Loucy (cell line): Measurements from ENCODE around the gene LMBR1.

ENCODE experiments used
- EZH2phosphoT487 ChIP-seq: fragments of 200-600 bp; IDR thresholded peaks from 2 replicates; pipeline ENCODE4 v1.6.1; 2018; ENCODE audit warnings: antibody characterized with exemption, mild to moderate bottlenecking, moderate library complexity, borderline replicate concordance
- TF ChIP-seq, protein P1 (sequence below): fragments of 200-600 bp; sonication (generic); conservative IDR thresholded peaks from 2 replicates; pipeline ENCODE4 v1.5.1; 2014; ENCODE audit warnings: mild to moderate bottlenecking, antibody characterized with exemption, low read length

DNA sequence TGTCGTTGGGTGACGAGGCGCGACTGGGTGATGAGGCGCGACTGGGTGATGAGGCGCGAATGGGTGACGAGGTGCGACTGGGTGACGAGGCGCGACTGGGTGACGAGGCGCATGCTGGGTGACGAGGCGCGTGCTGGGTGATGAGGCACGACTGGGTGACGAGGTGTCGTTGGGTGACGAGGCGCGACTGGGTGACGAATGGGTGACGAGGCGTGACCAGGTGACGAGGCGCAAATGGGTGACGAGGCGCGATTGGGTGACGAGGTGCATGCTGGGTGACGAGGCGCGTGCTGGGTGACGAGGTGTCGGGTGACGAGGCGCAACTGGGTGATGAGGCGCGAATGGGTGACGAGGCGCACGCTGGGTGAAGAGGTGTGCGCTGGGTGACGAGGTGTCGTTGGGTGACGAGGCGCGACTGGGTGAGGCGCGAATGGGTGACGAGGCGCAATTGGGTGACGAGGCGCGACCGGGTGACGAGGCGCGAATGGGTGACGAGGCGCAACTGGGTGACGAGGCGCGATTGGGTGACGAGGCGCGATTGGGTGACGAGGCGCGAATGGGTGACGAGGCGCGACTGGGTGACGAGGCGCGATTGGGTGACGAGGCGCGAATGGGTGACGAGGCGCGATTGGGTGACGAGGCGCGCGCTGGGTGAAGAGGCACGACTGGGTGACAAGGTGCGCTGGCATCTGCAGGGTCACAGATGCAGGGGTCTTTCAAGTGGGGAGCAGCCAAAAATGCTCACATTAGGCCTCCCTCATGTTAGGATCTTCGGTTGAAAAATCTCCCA lies 48.6 kb upstream of the LMBR1 start:
- TF ChIP-seq, protein P1, sequence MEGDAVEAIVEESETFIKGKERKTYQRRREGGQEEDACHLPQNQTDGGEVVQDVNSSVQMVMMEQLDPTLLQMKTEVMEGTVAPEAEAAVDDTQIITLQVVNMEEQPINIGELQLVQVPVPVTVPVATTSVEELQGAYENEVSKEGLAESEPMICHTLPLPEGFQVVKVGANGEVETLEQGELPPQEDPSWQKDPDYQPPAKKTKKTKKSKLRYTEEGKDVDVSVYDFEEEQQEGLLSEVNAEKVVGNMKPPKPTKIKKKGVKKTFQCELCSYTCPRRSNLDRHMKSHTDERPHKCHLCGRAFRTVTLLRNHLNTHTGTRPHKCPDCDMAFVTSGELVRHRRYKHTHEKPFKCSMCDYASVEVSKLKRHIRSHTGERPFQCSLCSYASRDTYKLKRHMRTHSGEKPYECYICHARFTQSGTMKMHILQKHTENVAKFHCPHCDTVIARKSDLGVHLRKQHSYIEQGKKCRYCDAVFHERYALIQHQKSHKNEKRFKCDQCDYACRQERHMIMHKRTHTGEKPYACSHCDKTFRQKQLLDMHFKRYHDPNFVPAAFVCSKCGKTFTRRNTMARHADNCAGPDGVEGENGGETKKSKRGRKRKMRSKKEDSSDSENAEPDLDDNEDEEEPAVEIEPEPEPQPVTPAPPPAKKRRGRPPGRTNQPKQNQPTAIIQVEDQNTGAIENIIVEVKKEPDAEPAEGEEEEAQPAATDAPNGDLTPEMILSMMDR, result no peak
- no peak for TF ChIP-seq EZH2phosphoT487
